Measurements from ENCODE around the gene KIF25.

KIF25 gene

DNA sequence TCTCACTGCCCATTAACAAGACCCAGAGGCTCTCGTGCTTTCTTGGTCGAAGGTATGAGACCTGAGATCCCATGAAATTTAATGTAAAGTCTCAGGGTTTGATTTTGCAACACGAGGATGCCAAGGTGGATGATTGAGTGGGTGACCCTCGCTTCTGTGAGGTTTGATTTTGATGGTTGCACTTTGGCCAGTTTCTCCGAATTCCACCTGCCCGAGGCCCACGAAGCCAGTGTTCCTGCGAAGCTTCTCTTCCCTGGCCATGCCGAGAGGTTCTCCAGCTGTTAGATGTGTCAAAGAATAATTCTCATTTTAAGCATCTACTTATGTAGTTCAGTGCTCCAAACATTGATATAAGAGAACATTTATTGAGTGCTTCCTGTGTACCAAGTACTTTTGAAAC lies at the start of gene KIF25:
Gene KIF25, plus strand, starts transcription at position 30 of the 400 bp plus-strand sequence. CDS start 31,915 bp downstream, outside the sequence.
- DNase-seq, result no peak

DNA sequence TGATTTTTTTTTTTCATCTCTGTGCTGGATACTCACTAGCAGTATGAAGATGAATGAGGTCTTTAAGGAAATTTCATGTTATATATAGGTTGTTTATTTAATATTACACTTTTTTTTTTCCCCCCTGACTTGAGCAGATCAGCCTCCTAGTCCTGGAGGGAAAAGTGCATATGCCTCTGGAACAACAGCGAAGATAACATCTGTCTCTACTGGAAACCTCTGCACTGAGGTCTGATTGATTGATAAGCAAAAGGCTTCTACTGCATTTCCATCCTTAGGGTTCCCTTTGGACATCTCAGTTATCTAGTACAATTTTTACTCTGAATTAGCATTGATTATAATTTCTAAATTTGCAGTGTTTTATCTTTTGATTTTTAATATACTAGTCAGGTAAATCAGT lies 49.8 kb upstream of the KIF25 start:
- no peak for DNase-seq

GRCh38 chr6:167948716-167949115 lies 48.8 kb upstream of the KIF25 start:
- no peak for DNase-seq

- DNase-seq, result no peak
Measured at GRCh38 chr6:167949121-167949684, 48.3 kb upstream of the KIF25 start.

- no peak for DNase-seq
Measured at GRCh38 chr6:167951781-167952511, 45.5 kb upstream of the KIF25 start.

GRCh38 chr6:167952512-167952859 lies 45.0 kb upstream of the KIF25 start:
- DNase-seq, result no peak

DNA sequence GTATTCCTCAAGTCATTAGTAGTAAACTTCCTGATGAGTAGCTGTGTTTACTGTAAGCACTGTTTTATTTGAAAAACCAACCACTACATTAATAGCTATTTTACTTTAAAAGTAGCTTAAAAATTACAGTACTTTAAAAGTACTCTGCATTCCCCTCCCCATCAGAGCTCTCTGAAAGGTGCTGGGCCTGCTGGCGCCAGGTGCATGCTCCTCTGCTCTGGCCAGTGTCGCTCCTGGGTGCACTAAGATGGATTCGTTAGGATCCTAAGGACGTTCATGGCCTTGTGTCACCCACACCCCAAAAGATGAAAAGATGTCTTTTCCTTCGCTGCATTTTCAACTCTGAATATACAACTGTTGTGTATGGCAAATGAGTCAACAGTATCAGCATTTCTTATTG lies 43.9 kb upstream of the KIF25 start:
- no peak for DNase-seq

- DNase-seq, result no peak
Measured at GRCh38 chr6:167954151-167954550, 43.3 kb upstream of the KIF25 start.

DNA sequence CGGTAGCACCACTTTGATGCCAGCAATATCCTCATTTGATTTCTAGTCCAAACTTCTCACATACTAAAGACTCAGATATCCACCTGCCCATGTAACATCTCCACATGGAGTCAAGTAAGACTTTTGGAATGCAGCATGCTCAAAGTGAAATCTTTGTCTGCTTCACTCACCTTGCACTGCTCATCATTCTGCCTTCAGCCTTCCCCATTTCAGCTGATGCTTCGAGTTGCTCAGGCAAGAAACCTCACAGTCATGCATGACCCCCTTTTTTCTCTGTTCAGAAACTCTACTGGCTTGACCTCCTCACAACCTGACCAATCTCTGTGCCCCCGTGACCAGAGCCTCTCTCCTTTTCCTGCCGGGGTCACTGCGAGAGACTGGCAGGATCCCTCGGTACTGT lies 41.0 kb upstream of the KIF25 start:
- DNase-seq, result no peak

DNA sequence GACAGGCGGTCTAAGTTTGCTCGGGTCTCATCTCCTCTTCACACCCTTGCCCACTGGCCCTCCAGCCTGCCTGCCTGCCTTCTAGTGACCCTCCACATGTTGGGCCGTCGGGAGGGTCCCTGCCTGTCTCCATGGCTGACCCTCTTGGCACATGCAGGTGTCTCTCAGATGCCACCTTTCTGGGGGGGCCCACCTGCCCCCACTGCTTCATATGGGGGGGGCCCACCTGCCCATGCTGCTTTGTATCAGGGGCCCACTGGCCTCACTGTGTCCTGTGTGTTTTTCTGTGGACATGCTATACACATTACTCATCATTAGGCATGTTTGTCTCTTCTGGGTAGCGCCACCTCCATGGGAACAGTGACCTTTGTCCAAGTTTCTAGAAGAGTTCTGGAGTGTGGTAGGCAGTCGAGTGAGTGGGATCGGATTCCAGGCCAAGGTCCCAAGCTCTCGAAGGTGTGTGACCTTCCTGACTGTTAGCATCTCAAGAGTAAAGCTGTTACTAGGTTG lies 40.4 kb upstream of the KIF25 start:
- no peak for DNase-seq

DNA sequence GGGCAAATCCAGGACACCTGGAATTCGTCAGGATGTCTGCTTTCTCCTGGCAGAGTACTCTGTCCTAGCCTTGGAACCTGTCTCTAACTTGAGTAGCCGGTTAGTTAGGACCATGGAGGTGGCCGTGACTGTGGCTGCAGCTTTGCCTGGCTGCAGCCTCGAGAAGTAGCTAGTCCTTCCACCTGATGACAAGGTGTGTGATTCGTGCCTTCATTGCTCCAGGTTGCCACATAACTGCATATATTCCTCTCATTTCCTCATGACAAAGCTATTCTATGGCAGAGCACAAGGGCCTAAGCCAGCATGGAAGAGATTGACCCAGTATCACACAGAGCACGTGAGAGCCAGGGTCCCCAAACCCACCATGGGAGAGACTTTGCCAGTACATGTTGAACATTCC lies 39.8 kb upstream of the KIF25 start:
- DNase-seq, result no peak

GRCh38 chr6:167960579-167960978 lies 36.9 kb upstream of the KIF25 start:
- no peak for DNase-seq

GRCh38 chr6:167962711-167963110 lies 34.8 kb upstream of the KIF25 start:
- no peak for DNase-seq

GRCh38 chr6:167963589-167964057 lies 33.8 kb upstream of the KIF25 start:
- DNase-seq, result no peak

DNA sequence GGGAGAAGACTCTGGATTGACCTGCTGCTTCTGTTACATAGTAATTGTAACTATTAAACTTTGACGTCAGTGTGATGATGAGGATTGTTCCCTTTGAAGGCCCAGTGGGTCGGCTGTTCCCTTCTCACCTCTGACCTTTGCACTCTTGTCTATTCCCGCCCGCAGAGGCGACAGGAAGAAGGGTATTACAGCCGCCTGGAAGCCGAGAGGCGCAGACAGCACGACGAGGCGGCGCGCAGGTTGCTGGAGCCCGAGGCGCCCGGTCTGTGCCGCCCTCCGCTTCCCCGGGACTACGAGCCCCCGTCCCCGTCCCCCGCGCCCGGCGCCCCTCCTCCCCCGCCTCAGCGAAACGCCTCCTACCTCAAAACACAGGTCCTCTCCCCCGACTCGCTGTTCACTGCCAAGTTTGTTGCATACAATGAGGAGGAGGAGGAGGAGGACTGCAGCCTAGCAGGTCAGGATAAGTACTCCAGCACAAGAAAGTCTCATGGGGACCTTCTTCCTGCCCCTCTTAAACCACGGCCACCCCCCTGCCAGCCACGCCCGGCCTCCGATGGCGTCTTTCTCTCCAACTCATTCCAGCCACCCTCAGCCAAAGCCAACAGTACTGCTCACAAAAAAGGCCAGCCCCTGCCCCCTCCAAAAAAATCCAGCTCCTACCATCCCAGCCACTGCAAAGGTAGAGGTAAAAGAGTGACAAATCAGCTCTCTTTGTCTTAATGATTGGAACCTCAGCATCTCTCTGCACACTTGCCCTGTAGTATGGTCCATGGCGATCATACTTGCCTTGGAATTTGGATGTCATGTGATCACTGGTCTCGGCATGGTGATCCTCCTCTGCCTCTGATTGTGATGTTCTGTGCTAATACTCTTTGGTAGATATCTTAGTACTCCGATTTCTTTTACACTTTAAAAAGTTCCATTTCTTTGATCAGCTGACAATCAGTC lies 31.6 kb upstream of the KIF25 start:
- DNase-seq, result no peak

GRCh38 chr6:167966540-167966905 lies 30.9 kb upstream of the KIF25 start:
- no peak for DNase-seq

DNA sequence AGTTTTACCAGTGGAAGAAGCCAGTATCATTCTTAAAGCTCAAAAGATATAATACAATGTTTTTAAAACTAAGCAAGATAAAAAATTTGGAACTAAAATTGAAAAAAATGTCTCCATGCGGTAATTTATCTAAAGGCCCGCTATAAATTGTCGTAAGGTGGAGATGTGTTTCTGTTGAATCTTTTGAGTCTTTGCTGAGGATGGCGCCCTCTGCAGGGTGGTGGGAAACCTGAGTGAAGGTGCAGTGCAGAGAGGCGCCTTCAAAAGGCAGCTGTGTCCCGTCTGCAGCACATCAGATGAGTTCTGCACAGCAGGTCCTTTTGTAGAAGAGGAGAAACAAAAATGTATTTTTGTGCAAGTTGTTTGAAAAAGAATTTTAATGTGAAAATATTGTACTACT lies 29.4 kb upstream of the KIF25 start:
- DNase-seq, result no peak

- DNase-seq, result no peak
Measured at GRCh38 chr6:167970230-167970629, 27.2 kb upstream of the KIF25 start.

- no peak for DNase-seq
Measured at GRCh38 chr6:167972193-167972592, 25.3 kb upstream of the KIF25 start.

GRCh38 chr6:167973148-167973885 lies 24.2 kb upstream of the KIF25 start:
- DNase-seq, result no peak

- no peak for DNase-seq
Measured at GRCh38 chr6:167974640-167975344, 22.7 kb upstream of the KIF25 start.

DNA sequence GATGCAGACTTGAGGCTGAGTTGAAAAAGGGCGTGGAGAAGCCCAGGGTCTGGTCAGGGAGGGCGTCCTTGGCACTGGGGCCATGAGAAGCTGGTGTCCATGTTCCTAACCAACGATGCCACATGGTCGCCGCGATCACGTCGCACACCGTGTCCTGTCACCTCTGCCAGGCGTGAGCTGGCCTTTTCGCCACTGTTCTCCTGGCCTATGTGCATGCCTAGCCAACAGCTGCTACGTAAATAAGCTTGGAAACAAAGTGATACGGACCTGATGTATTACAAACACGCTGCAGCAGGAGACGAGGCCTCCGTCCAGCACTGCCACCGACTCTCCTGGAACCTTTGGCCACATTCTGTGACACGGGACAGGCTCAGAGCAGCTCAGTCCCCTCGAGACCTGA lies 22.0 kb upstream of the KIF25 start:
- DNase-seq, result no peak
